HG03139 (cell line): ENCODE measurements around the gene STXBP2.

Experiments
- ATAC-seq: cut with Tn5 transposase; IDR thresholded peaks from one replicate; pipeline ENCODE4 v1.9.1; 2021; ENCODE audit not compliant: unreplicated experiment

The STXBP2 gene

DNA sequence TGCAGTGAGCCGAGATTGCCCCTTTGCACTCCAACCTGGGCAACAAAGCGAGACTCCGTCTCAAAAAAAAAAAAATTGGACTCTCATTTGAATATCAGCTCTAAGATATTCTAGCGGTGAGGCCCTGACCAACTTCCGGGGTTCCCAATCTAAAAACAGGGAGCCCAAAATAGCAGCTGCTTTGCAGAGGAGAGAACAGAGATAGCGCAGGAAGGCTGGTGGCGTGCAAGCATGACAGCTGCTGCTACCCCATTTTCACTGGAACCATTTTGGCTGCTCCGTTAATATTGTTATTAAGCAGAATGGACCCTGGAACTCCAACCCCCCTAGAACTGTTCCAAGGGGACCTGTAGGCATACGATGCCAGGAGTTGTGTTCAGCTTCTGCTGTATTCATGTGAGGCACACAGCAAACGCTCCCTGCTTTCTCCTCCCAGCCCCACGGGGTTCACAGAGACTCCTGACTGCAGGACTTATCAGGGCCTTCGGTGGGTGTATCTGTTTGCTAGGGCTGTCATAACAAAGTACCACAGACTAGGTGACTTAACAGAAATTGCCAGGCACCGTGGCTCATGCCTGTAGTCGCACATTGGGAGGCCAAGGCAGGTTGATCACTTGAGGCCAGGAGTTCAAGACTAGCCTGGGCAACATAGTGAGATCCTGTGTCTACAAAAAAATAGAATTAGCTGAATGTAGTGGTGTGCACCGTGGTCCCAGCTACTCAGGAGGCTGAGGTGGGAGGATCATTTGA lies 11.5 kb downstream of the STXBP2 start:
- ATAC-seq: no peak

- ATAC-seq: no peak
Measured at GRCh38 chr19:7650148-7650547, 13.2 kb downstream of the STXBP2 start.

GRCh38 chr19:7652061-7652641 lies 15.2 kb downstream of the STXBP2 start:
- ATAC-seq: no peak

- no peak for ATAC-seq
Measured at GRCh38 chr19:7654401-7654800, 17.5 kb downstream of the STXBP2 start.

DNA sequence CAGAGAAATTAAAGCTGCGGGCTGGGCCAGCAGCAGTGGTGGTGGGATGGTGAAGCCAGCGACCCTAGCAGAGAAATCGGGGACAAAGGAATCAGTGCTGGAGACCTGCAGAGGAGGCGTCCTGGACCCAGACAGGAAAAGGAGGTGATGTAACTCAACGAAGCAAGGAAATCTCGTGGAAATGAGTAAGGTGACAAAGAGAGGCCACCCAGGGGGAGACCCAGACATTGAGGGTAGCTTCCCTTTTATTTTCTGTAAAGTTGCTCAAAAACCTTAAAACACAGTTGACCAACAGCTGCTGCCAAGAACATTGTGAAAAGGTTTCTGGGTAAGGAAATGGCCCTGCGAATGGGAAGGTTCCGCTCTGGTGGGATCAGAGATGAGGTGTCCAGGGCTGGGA lies 18.7 kb downstream of the STXBP2 start:
- no peak for ATAC-seq

DNA sequence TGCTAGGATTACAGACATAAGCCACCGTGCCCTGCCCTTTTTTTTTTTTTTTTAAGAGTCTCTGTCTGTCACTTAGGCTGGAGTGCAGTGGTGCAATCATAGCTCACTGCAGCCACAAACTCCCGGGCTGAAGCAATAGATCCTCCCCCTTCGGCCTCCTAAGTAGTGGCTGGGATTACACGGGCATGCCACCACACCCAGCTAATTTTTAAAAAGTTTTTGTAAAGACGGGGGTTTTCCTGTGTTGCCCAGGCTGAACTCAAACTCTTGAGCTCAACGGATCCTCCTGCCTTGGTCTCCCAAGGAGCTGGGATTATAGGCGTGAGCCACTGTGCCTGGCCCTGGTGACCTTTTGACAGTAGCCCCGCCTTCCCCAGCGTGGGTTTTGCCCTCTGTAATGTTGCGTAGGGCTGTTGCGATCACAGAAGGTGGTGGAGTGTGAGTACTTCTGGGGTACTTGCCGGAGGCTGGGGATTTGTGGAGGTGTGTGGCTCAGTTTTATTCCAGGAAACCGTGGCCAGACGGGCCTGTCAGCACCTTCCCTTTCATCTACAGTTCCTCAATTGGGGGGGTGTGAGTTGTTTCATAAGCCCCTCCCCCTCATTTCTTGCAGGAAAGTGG lies 20.3 kb downstream of the STXBP2 start:
- ATAC-seq: no peak

DNA sequence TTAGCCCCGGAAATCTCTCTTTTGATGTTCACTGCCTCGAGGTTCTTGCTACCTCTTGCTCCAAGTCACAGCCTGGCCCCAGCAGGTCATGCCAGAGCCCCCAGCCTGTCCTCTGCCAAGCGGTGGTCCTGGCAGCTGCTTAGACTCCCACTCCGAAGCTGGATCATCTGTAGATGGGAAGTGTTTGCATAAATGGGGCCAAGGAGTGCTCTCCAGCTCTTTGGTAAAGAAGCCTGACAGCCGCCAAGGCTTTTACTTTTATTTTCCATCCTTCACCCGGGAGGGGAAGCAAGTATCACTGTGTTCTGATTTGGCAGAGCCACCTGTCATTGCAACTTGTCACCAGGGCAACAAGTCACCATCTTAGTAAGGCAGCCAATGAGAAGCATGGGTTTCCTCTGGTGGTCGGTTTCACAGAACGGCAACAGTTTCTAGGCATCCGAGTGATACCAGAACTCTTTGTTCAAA lies 21.3 kb downstream of the STXBP2 start:
- ATAC-seq: no peak

GRCh38 chr19:7661744-7662538 lies 25.0 kb downstream of the STXBP2 start:
- ATAC-seq: no peak

GRCh38 chr19:7662657-7663056 lies 25.7 kb downstream of the STXBP2 start:
- ATAC-seq: no peak

DNA sequence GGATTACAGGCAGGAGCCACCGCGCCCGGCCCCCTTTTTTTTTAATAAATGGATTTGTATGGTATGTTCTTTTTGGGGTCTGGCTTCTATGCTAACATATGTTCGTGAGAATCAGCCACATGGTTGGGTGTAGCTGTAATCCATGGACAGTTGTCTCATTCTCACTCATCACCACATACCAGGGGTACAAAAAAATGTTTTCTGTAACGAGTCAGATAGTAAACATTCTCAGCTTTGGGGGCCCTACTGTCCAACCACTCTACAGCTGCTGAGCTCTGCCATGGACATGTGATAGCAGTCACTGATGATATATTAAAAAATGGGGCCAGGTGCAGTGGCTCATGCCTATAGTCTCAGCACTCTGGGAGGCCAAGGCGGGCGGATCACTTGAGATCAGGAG lies 26.8 kb downstream of the STXBP2 start:
- no peak for ATAC-seq

DNA sequence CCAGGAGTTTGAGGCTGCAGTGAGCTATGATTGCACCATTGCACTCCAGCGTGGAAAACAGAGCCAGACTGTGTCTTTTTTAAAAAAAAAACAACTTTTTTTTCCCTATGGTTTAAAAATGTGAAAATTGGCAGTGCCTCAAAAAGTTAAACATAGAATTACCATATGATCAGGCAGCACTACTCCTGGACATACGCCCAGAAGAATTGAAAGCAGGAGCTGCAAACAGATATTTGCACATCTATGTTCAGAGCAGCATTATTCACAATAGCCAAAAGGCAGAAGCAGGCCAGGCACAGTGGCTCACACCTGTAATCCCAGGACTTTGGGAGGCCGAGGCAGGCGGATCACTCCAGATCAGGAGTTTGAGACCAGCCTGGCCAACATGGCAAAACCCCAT lies 28.2 kb downstream of the STXBP2 start:
- ATAC-seq: no peak

GRCh38 chr19:7668842-7669241 lies 31.9 kb downstream of the STXBP2 start, which contains the start of gene RETN:
RETN (plus strand) TSS chr19:7669049; CDS start chr19:7669327, 278 bp downstream.
- no peak for ATAC-seq

- ATAC-seq: no peak
Measured at GRCh38 chr19:7669641-7670040, 32.7 kb downstream of the STXBP2 start.

- no peak for ATAC-seq
Measured at GRCh38 chr19:7670150-7670783, 33.4 kb downstream of the STXBP2 start.

GRCh38 chr19:7670790-7671189 lies 33.9 kb downstream of the STXBP2 start:
- ATAC-seq: no peak

DNA sequence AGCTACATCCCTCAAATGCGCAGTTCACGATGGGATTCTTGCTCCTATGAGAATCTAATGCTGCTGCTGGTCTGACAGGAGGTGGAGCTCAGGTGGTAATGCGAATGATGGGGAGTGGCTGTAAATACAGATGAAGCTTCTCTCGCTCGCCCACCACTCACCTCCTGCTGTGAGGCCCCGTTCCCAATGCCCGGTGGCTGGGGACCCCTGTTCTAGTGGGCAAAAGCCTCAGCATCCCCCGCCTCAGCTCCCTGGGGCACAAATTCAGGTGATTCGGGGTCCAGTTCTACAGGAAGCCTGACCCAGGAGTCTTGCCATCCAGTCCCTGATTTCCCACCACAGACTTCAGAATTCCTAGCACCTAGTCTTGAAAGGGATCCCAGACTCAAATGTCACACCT lies 35.6 kb downstream of the STXBP2 start:
- no peak for ATAC-seq

- no peak for ATAC-seq
Measured at GRCh38 chr19:7674010-7675005, 37.4 kb downstream of the STXBP2 start.

- ATAC-seq: no peak
Measured at GRCh38 chr19:7676376-7676775, 39.5 kb downstream of the STXBP2 start.

- ATAC-seq: no peak
Measured at GRCh38 chr19:7676854-7677253, 39.9 kb downstream of the STXBP2 start, which contains the start of gene MCEMP1. MCEMP1 (plus strand) TSS chr19:7677090; CDS start chr19:7677121, 31 bp downstream.
